Peyer's patch (tissue), 4 donors: ENCODE data around the gene PTPRS. TPM values are rescaled to one million over a fixed set of nuclear protein-coding genes. Genes with fewer than 3 reads are reported as not detected.

Experiments used
- DNase-seq, 3 donors: peaks; one replicate each; pipeline ENCODE4 v3.0.0-alpha.2; 2017 to 2019
- H3K27ac ChIP-seq, 4 donors: fragments of 200-600 bp; sonication (generic); one replicate each; pipeline ENCODE4 v1.5.1; 2016 to 2019
- H3K27me3 ChIP-seq, 2 donors: fragments of 200-600 bp; sonication (generic); one replicate each; pipeline ENCODE4 v1.5.1; 2019
- H3K36me3 ChIP-seq, 3 donors: fragments of 200-600 bp; sonication (generic); one replicate each; pipeline ENCODE4 v1.5.1; 2016 to 2019
- H3K4me1 ChIP-seq, 4 donors: fragments of 200-600 bp; sonication (generic); one replicate each; pipeline ENCODE4 v1.5.1; 2016 to 2019
- H3K4me3 ChIP-seq, 4 donors: fragments of 200-600 bp; sonication (generic); 1 replicate in 3 of 4; 2 replicates in 1 of 4; pipeline ENCODE4 v1.5.1; 2016 to 2019; ENCODE audit warnings: mild to moderate bottlenecking in 1 of 4
- H3K9me3 ChIP-seq, 4 donors: fragments of 200-600 bp; sonication (generic); one replicate each; pipeline ENCODE4 v1.5.1; 2016 to 2019; ENCODE audit warnings: mild to moderate bottlenecking in 1 of 4
- CTCF ChIP-seq, 6 experiments: fragments of 450-650 bp in 4 of 6; fragments of 200-600 bp in 2 of 6; sonication (generic) in 1 of 6; IDR thresholded peaks; one replicate each; pipeline ENCODE4 v1.5.1; 2017 to 2019; ENCODE audit warnings: antibody characterized with exemption in 6 of 6, mild to moderate bottlenecking in 3 of 6, moderate library complexity in 1 of 6
- POLR2A ChIP-seq, 2 donors: fragments of 450-650 bp; IDR thresholded peaks; one replicate each; pipeline ENCODE4 v1.5.1; 2017; ENCODE audit warnings: antibody characterized with exemption in 2 of 2, mild to moderate bottlenecking in 2 of 2, moderate library complexity in 2 of 2
- total RNA-seq, 4 donors: library from RNA; depleted of rRNA; stranded (reverse); fragments of >200 nt; gene quantifications; one replicate each; pipeline ENCODE4 v1.1.0, GENCODE V29; 2016

PTPRS gene
- total RNA-seq, 4 donors from 2014 or later = 14.2 to 85.8 (median 24.7) TPM

- DNase-seq = no peak
- H3K4me3 ChIP-seq = no peak overlapping the region
- no peaks in the 10 kb centered on the region for H3K9me3 ChIP-seq
- H3K27me3 ChIP-seq = no peaks in the 10 kb centered on the region
- TF ChIP-seq POLR2A (IDR thresholded peaks at IDR 0.05) = no peak
- H3K4me1 ChIP-seq = peaks cover 0 to 18% (median 7%) of the 10 kb centered on the region in 4 donors
- no peaks in the 10 kb centered on the region for H3K36me3 ChIP-seq
- H3K27ac ChIP-seq = no peak overlapping the region
These were observed 43.3 kb downstream of the PTPRS start for GRCh38 chr19:5297272-5297669.

GRCh38 chr19:5296457-5297271, 43.9 kb downstream of the PTPRS start:
- peaks cover 0 to 24% (median 11%) of the 10 kb centered on the region in 4 donors for H3K4me1 ChIP-seq

GRCh38 chr19:5296021-5296420, 44.6 kb downstream of the PTPRS start:
- H3K9me3 ChIP-seq = no peaks in the 10 kb centered on the region
- H3K4me1 ChIP-seq = peaks cover 0 to 25% (median 11%) of the 10 kb centered on the region in 4 donors
- no peak overlapping the region for H3K27ac ChIP-seq
- no peaks in the 10 kb centered on the region for H3K27me3 ChIP-seq
- H3K36me3 ChIP-seq = no peaks in the 10 kb centered on the region
- DNase-seq = no peak
- TF ChIP-seq POLR2A (IDR thresholded peaks at IDR 0.05) (no peak), CTCF (IDR thresholded peaks at IDR 0.05) (no peak)
- no peak overlapping the region for H3K4me3 ChIP-seq

More at GRCh38 chr19:5296457-5297271, 43.9 kb downstream of the PTPRS start:
- H3K27me3 ChIP-seq = no peaks in the 10 kb centered on the region
- DNase-seq = no peak
- H3K36me3 ChIP-seq = no peaks in the 10 kb centered on the region
- no peaks in the 10 kb centered on the region for H3K9me3 ChIP-seq
- no peak overlapping the region for H3K27ac ChIP-seq
- no peak overlapping the region for H3K4me3 ChIP-seq
- TF ChIP-seq POLR2A (IDR thresholded peaks at IDR 0.05) (no peak), CTCF (IDR thresholded peaks at IDR 0.05) (no peak)

- Histone ChIP-seq H3K9me3 (no peaks in the 10 kb centered on the region), H3K27ac (no peak overlapping the region), H3K36me3 (no peaks in the 10 kb centered on the region), H3K4me3 (no peak overlapping the region), H3K4me1 (peaks cover 0 to 32% (median 11%) of the 10 kb centered on the region in 4 donors), H3K27me3 (no peaks in the 10 kb centered on the region)
- TF ChIP-seq CTCF (IDR thresholded peaks at IDR 0.05) = no peak
- no peak for DNase-seq
These were observed 46.0 kb downstream of the PTPRS start for GRCh38 chr19:5294403-5295160.

- DNase-seq = no peak
- Histone ChIP-seq H3K27ac (peak overlapping the region in 3 of 4 donors; percentile 70 to 80 (median 72)), H3K4me1 (peaks cover 0 to 32% (median 11%) of the 10 kb centered on the region in 4 donors), H3K36me3 (no peaks in the 10 kb centered on the region), H3K4me3 (peak overlapping the region; percentile 50 to 57 (median 53)), H3K27me3 (no peaks in the 10 kb centered on the region), H3K9me3 (no peaks in the 10 kb centered on the region)
- TF ChIP-seq POLR2A (IDR thresholded peaks at IDR 0.05) (no peak), CTCF (IDR thresholded peaks at IDR 0.05) (no peak)
These were observed 46.8 kb downstream of the PTPRS start for GRCh38 chr19:5293612-5294378.
